Duodenal mucosa (tissue), 2 donors: ENCODE data around the gene NOS1AP.
A peak's percentile ranks its signal among the peaks of the same experiment; 100 is the strongest.

Experiments used
- H3K27ac ChIP-seq: one replicate; pipeline ENCODE4 v1.7.0; 2013; ENCODE audit warnings: low read depth, low read length
- H3K27me3 ChIP-seq, 2 donors: one replicate each; pipeline ENCODE4 v1.7.0; 2013; ENCODE audit warnings: low read length in 2 of 2, control low read depth in 1 of 2; ENCODE audit not compliant: insufficient read depth in 2 of 2, control insufficient read depth in 1 of 2
- H3K36me3 ChIP-seq, 2 donors: one replicate each; pipeline ENCODE4 v1.7.0; 2013; ENCODE audit warnings: low read length in 2 of 2, control low read depth in 1 of 2; ENCODE audit not compliant: insufficient read depth in 2 of 2, control insufficient read depth in 1 of 2
- H3K4me1 ChIP-seq, 2 donors: one replicate each; pipeline ENCODE4 v1.7.0; 2013; ENCODE audit warnings: low read length in 2 of 2, control low read depth in 1 of 2; ENCODE audit not compliant: insufficient read depth in 2 of 2, control insufficient read depth in 1 of 2
- H3K4me3 ChIP-seq, 2 donors: one replicate each; pipeline ENCODE4 v1.7.0; 2013; ENCODE audit warnings: low read length in 2 of 2, low read depth in 1 of 2
- H3K9ac ChIP-seq, 2 donors: one replicate each; pipeline ENCODE4 v1.7.0; 2013; ENCODE audit warnings: low read length in 2 of 2, low read depth in 1 of 2
- H3K9me3 ChIP-seq, 2 donors: one replicate each; pipeline ENCODE4 v1.7.0; 2013; ENCODE audit warnings: low read length in 2 of 2, control low read depth in 1 of 2; ENCODE audit not compliant: control insufficient read depth in 1 of 2

Gene NOS1AP

DNA sequence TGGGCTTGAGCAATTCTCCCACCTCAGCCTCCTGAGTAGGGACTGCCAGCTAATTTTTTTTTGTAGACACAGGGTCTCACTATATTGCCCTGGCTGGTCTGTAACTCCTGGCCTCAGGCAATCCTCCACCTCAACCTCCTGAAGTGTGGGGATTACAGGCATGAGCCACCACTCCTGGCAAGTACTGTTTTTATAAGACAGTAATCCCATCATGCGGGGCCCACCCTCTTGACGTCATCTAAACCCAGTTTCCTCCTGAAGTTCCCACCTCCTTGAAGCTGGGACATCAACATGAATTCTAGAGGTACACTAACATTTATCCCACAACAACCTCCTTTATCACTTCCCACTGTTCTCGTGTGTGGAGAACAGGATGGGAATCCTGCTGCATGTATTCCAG, 202.5 kb downstream of the NOS1AP start:
- H3K9me3 ChIP-seq: no peaks in the 10 kb centered on the region
- no peak overlapping the region for H3K9ac ChIP-seq
- no peak overlapping the region for H3K4me3 ChIP-seq
- H3K36me3 ChIP-seq: no peaks in the 10 kb centered on the region
- no peaks in the 10 kb centered on the region for H3K27me3 ChIP-seq
- H3K27ac ChIP-seq: no peak overlapping the region
- no peaks in the 10 kb centered on the region for H3K4me1 ChIP-seq

DNA sequence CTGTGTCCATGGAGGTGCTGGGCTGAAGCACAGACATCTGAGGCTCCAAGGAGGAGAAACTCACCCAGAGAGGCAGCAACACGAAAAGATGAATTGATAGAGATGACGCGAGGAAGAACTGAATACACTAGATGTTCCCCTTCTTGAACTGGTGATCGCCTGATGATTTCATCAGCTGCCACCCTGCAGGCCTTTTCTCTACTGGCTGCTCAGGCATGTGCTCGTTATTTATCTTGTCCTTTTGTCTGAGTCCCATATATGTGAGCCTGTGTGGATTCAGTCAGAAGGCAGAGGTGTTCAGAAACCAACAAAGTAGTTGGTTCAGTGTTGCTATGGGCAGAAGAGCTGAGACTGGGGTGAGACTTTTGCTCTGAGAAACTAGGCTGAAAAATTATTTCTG, 202.9 kb downstream of the NOS1AP start:
- Histone ChIP-seq H3K27ac (no peak overlapping the region), H3K36me3 (no peaks in the 10 kb centered on the region)

DNA sequence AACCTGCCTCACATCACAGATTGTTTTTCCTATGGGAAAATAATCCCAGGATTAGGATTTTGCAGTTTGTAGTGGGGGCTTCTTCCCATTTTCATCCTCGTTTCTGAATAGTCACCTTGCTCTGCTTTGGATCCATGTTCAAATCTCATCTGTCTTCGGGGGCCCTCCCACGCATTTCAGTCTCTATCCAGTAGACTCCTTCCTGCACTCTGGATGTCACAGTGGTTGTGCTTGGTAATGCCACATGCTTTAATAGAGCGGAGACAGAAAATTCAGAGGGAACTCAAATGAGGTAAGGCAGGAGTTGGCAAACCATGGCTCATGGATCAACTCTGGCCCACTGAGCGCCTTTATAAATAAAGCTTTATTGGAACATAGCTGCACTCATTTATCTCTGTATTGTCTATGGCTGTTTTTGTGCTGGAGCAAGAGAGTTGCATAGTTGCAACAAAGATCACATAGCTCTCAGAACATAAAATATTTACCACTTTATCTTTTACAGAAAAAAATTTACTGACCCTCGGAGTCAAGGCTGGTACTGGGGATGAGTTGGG, 206.2 kb downstream of the NOS1AP start:
- H3K27ac ChIP-seq: no peak overlapping the region
- no peaks in the 10 kb centered on the region for H3K9me3 ChIP-seq
- no peaks in the 10 kb centered on the region for H3K36me3 ChIP-seq
- H3K4me1 ChIP-seq: peaks cover 0 to 1% of the 10 kb centered on the region in 2 donors
- no peaks in the 10 kb centered on the region for H3K27me3 ChIP-seq
- no peak overlapping the region for H3K9ac ChIP-seq
- H3K4me3 ChIP-seq: no peak overlapping the region

More for the DNA sequence above, 202.9 kb downstream of the NOS1AP start:
- H3K4me1 ChIP-seq: no peaks in the 10 kb centered on the region
- no peak overlapping the region for H3K4me3 ChIP-seq
- no peaks in the 10 kb centered on the region for H3K27me3 ChIP-seq
- H3K9me3 ChIP-seq: no peaks in the 10 kb centered on the region
- no peak overlapping the region for H3K9ac ChIP-seq

DNA sequence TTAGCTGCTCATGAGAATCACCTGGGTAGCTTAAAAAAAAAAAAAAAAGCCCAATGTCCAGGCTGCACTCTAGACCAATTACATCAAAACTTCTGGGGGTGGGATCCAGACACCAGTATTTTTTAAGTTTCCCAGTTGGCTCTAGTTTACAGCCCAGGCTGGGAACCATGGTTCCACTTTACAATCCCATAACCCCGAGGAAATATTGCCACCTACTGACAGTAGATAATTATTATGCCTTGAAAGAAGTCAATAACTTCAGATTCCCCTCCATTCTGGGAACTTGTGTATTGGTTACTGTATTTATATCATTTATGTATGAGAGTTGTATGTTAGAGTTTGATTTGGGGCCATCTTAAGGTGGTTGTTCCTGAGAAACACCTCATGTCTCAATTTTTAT, 207.0 kb downstream of the NOS1AP start:
- H3K27me3 ChIP-seq: no peaks in the 10 kb centered on the region
- H3K4me1 ChIP-seq: peaks cover 3 to 9% of the 10 kb centered on the region in 2 donors
- H3K9ac ChIP-seq: no peak overlapping the region
- H3K4me3 ChIP-seq: no peak overlapping the region
- H3K27ac ChIP-seq: no peak overlapping the region
- H3K9me3 ChIP-seq: no peaks in the 10 kb centered on the region
- H3K36me3 ChIP-seq: no peaks in the 10 kb centered on the region

DNA sequence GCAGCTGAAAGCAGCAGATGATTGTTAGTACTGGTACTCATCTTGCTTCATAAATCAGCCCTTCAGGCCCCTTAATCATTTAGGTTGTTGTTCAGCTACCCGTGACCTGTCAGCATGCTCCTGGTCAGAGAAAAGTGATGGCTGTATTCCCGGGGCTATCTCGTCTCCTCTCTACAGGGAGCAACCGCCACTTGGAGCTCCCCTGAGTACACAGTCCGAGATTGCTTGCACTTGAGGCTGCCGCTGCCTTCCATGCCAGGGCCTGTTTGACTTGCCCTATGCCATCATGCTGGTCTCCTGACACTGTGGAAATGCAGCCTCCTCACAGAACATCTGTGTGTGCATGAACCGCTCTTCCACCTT, 209.6 kb downstream of the NOS1AP start:
- H3K9me3 ChIP-seq: no peaks in the 10 kb centered on the region
- peaks cover 14 to 21% of the 10 kb centered on the region in 2 donors for H3K4me1 ChIP-seq
- no peak overlapping the region for H3K27ac ChIP-seq
- no peak overlapping the region for H3K4me3 ChIP-seq
- no peaks in the 10 kb centered on the region for H3K36me3 ChIP-seq
- H3K9ac ChIP-seq: no peak overlapping the region
- no peaks in the 10 kb centered on the region for H3K27me3 ChIP-seq

DNA sequence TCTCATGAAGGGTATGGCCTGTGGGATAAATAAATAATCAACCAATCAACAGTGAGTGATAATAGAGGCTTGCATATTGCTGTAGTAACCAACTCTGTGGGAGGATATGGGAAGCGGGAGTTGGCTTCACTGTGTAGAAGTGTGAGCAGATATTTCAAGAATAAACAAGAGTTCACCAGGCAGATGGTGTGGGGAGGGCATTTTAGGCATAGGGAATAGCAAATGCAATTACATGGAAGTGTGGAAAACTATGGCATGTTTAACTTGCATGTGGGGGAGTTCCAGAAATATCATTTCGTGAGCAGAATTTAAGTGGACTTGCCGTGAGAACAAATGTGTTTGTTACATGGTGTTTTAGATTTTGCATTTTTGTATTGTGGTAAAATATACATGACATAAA, 211.9 kb downstream of the NOS1AP start:
- Histone ChIP-seq H3K4me1 (peaks cover 32 to 39% of the 10 kb centered on the region in 2 donors), H3K9me3 (no peaks in the 10 kb centered on the region), H3K9ac (no peak overlapping the region)

DNA sequence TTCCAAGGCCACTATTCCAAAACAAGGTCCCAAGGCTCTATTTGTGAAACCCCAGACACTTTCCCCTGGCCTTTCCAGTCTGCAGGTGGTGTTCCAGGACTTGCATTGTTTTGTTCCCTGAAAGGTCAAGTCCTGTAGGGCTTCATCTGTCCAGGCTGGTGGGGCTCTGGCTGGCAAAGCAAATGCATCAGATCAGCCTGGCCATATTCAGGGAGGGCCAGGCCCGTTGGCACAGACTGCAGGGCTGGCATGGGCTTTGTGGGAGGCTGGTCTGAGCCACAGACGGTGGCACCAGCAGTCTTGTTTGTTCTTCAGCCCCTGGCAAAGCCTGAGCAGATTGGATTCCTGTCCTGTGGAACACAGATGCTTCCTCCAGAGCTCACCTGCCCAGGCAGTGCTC, 214.2 kb downstream of the NOS1AP start:
- H3K4me1 ChIP-seq: peaks cover 32 to 39% of the 10 kb centered on the region in 2 donors
- H3K4me3 ChIP-seq: no peak overlapping the region
- H3K9ac ChIP-seq: no peak overlapping the region
- H3K27ac ChIP-seq: no peak overlapping the region
- no peaks in the 10 kb centered on the region for H3K36me3 ChIP-seq
- H3K27me3 ChIP-seq: no peaks in the 10 kb centered on the region
- no peaks in the 10 kb centered on the region for H3K9me3 ChIP-seq

More for the DNA sequence above, 211.9 kb downstream of the NOS1AP start:
- no peak overlapping the region for H3K4me3 ChIP-seq
- H3K36me3 ChIP-seq: no peaks in the 10 kb centered on the region
- H3K27me3 ChIP-seq: no peaks in the 10 kb centered on the region
- H3K27ac ChIP-seq: no peak overlapping the region

DNA sequence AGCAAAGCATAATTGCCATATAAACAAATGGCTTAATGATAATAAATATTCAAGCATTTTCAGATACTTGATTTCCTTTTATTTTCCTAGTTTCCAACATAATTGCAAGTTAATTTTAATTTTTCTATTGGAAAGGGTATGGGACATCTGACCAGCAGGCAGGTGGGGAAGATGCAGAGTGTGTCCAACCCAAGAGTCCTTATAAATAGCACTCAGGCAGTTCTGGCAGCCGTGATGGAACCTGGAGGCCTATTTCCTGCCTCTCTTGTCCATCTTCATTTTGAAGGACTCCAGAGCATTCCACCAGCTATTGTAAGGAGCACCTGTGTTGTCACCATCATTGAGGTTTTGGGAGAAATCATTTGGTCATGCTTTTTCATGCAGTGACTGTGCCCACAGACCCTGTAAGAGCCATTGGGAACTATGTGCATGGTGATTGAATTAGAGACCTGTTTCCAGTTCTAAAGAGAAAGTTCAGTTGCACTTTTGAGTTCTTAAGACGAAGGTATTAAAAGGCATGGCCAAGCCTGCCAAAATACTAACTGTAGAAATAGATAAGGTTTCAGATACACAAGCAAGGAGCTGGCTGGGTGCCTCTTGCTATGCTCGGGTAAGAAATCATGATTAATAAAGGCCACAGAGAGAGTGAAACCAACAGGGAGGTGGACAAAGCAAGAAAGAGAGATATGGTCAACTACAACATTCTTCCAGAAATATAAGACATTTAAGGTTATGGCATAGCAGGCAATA, 214.9 kb downstream of the NOS1AP start:
- H3K27ac ChIP-seq: peak overlapping the region; percentile 30
- no peaks in the 10 kb centered on the region for H3K36me3 ChIP-seq
- no peak overlapping the region for H3K9ac ChIP-seq
- H3K27me3 ChIP-seq: no peaks in the 10 kb centered on the region
- H3K9me3 ChIP-seq: no peaks in the 10 kb centered on the region
- H3K4me3 ChIP-seq: peak overlapping the region; percentile 40 to 44
- H3K4me1 ChIP-seq: peaks cover 32 to 39% of the 10 kb centered on the region in 2 donors

DNA sequence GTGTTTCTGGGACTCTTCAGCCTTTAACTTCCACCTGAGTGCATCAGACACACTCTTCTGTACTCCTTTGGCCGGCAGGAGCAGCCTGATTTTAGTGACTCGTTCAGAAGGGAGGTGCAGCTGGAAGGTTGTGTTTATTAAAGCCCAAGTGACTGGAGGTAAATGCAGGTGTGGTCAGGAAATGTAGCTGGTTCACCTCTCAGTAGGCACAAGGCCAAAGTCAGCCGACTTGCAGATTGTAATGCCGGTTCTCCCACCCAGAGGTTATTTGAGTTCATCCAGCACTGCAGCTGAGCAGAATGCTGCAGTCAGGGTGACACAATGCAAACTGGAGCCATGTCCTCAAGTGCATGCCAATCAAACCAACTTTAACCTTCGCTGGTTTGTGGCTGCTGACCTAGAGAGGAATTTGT, 215.7 kb downstream of the NOS1AP start:
- Histone ChIP-seq H3K36me3 (no peaks in the 10 kb centered on the region), H3K9me3 (no peaks in the 10 kb centered on the region), H3K9ac (no peak overlapping the region), H3K27me3 (no peaks in the 10 kb centered on the region), H3K27ac (peak overlapping the region; percentile 30), H3K4me3 (peak overlapping the region; percentile 40 to 44), H3K4me1 (peaks cover 32 to 39% of the 10 kb centered on the region in 2 donors)

DNA sequence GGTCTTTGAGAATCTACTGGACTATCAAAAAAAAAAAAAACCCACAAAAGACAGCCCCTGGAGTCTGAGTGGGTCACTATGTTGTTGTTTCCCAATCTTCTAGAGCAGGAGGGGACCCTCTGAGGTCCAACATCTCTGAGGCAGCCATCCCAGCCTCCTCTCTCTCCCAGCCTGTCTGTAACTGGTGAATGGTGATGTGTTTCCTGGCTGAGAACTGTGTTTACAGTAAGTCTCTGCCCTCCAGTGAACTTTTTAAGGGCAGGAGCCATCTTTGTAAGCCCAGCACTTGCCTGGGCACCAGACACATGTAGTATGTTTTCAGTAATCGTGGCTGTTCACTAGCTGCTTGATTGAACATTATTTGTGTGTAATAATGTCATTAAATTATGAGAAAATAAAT, 221.5 kb downstream of the NOS1AP start:
- no peaks in the 10 kb centered on the region for H3K27me3 ChIP-seq
- no peak overlapping the region for H3K9ac ChIP-seq
- H3K27ac ChIP-seq: no peak overlapping the region
- no peak overlapping the region for H3K4me3 ChIP-seq
- H3K9me3 ChIP-seq: no peaks in the 10 kb centered on the region
- H3K4me1 ChIP-seq: peaks cover 0 to 2% of the 10 kb centered on the region in 2 donors
- no peaks in the 10 kb centered on the region for H3K36me3 ChIP-seq
